B cell (primary cell): Measurements from ENCODE around the gene KCTD7. TPM values are rescaled to one million over a fixed set of nuclear protein-coding genes. Genes with fewer than 3 reads are reported as not detected.
"Not testable (repeated sequence)": the region's sequence is repeated elsewhere in the genome, so short reads cannot be mapped to it uniquely, and the experiment has no call there.

ENCODE experiments used
- ATAC-seq: fragments of 200-7000 bp; cut with Tn5 transposase; one replicate; pipeline ENCODE4 v1.10.0; 2021; ENCODE audit warnings: low read depth, mild to moderate bottlenecking, moderate number of reproducible peaks, moderate library complexity
- CTCF ChIA-PET: fragments of 350-600 bp; sonication (Branson Sonifier 250); formaldehyde crosslinking; loops from one replicate; lab custom pipeline; 2021; ENCODE audit warnings: antibody characterized with exemption, inconsistent platforms; lab: Charles Lee
- POLR2A ChIA-PET: fragments of 350-600 bp; sonication (Branson Sonifier 250); formaldehyde crosslinking; loops from one replicate; lab custom pipeline; 2021; ENCODE audit warnings: antibody characterized with exemption; lab: Charles Lee
- DNase-seq: peaks from one replicate; pipeline ENCODE4 v3.0.0; 2013
- H2AFZ ChIP-seq: 2 replicates; pipeline ENCODE4 v1.6.1; 2012; ENCODE audit warnings: mild to moderate bottlenecking, low read depth, low read length; ENCODE audit not compliant: insufficient read depth, poor library complexity, severe bottlenecking
- H3K27ac ChIP-seq, 2 donors: 1 replicate in 1 of 2; 2 replicates in 1 of 2; pipeline ENCODE4 v1.5.1; 2012 to 2013; ENCODE audit warnings: low read length in 2 of 2, mild to moderate bottlenecking in 2 of 2, moderate library complexity in 1 of 2
- H3K27me3 ChIP-seq, 4 experiments: fragments of 200-600 bp in 1 of 4; sonication (generic) in 1 of 4; replicated peaks in 1 of 4; 1 replicate in 2 of 4; 2 replicates in 2 of 4; pipeline versions ENCODE4 v1.6.1 to v1.7.0; 2013 to 2016; ENCODE audit warnings: low read length in 3 of 4, mild to moderate bottlenecking in 2 of 4, mixed read lengths in 1 of 4, moderate library complexity in 1 of 4; ENCODE audit not compliant: insufficient read depth in 4 of 4, control insufficient read depth in 3 of 4; ENCODE audit errors: control extremely low read depth in 1 of 4
- H3K36me3 ChIP-seq, 2 experiments: replicated peaks in 1 of 2; 1 replicate in 1 of 2; 2 replicates in 1 of 2; pipeline versions ENCODE4 v1.6.1 to v1.7.1; 2013; ENCODE audit warnings: low read length in 1 of 2; ENCODE audit not compliant: insufficient read depth in 2 of 2, control insufficient read depth in 1 of 2; ENCODE audit errors: control extremely low read depth in 1 of 2, extremely low read depth in 1 of 2
- H3K4me1 ChIP-seq, 2 donors: fragments of 200-600 bp in 1 of 2; sonication (generic) in 1 of 2; 1 replicate in 1 of 2; 2 replicates in 1 of 2; pipeline versions ENCODE4 v1.5.1 to v1.6.1; 2013 to 2017; ENCODE audit warnings: low read length in 2 of 2; ENCODE audit not compliant: control insufficient read depth in 2 of 2, insufficient read depth in 2 of 2
- H3K4me2 ChIP-seq: replicated peaks from 2 replicates; pipeline ENCODE3; 2012; ENCODE audit warnings: mild to moderate bottlenecking, low read depth, low read length; ENCODE audit not compliant: poor library complexity, severe bottlenecking
- H3K4me3 ChIP-seq, 5 experiments: fragments of 200-600 bp in 1 of 5; sonication (generic) in 1 of 5; 1 replicate in 3 of 5; 2 replicates in 2 of 5; pipeline versions ENCODE4 v1.5.1 to v1.7.0; 2011 to 2016; ENCODE audit warnings: low read length in 4 of 5, mild to moderate bottlenecking in 4 of 5, low read depth in 2 of 5, control low read depth in 1 of 5, moderate library complexity in 1 of 5; ENCODE audit not compliant: insufficient read depth in 1 of 5; ENCODE audit errors: control extremely low read depth in 1 of 5, extremely low read depth in 1 of 5
- H3K79me2 ChIP-seq: fragments of 200-600 bp; sonication (generic); one replicate; pipeline ENCODE4 v1.6.0; 2016; ENCODE audit warnings: low read length; ENCODE audit not compliant: control insufficient read depth, insufficient read depth
- H3K9ac ChIP-seq: fragments of 200-600 bp; sonication (generic); 2 replicates; pipeline ENCODE4 v1.6.1; 2017; ENCODE audit warnings: mild to moderate bottlenecking, low read length, moderate library complexity
- H3K9me3 ChIP-seq, 3 donors: one replicate each; pipeline versions ENCODE4 v1.6.1 to v1.7.1; 2013; ENCODE audit warnings: low read length in 2 of 3; ENCODE audit not compliant: control insufficient read depth in 2 of 3, insufficient read depth in 1 of 3; ENCODE audit errors: control extremely low read depth in 1 of 3
- H4K20me1 ChIP-seq: 2 replicates; pipeline ENCODE4 v1.6.0; 2012; ENCODE audit warnings: mild to moderate bottlenecking, low read length; ENCODE audit not compliant: insufficient read depth, control insufficient read depth, poor library complexity, severe bottlenecking
- H3K27ac Mint-ChIP-seq: one replicate; pipeline ENCODE4 v1.8.0; 2021; ENCODE audit warnings: mixed read lengths
- H3K27me3 Mint-ChIP-seq: one replicate; pipeline ENCODE4 v1.8.0; 2021; ENCODE audit warnings: mixed read lengths
- H3K4me1 Mint-ChIP-seq: one replicate; pipeline ENCODE4 v1.8.0; 2021; ENCODE audit warnings: mixed read lengths
- H3K4me3 Mint-ChIP-seq: one replicate; pipeline ENCODE4 v1.8.0; 2021; ENCODE audit warnings: mixed read lengths
- H3K9me3 Mint-ChIP-seq: one replicate; pipeline ENCODE4 v1.8.0; 2022; ENCODE audit warnings: mixed read lengths; ENCODE audit not compliant: insufficient read depth
- EZH2 ChIP-seq: IDR thresholded peaks from 2 replicates; pipeline ENCODE4 v1.6.1; 2012; ENCODE audit warnings: borderline replicate concordance, low read depth, mild to moderate bottlenecking, moderate library complexity, low read length; ENCODE audit not compliant: insufficient read depth, poor library complexity, severe bottlenecking
- WGBS: methylation state at CpG from one replicate; pipeline ENCODE4 v1.1.5; 2013; ENCODE audit warnings: missing lambda C conversion rate; ENCODE audit not compliant: insufficient coverage; 5-methylcytosine and 5-hydroxymethylcytosine counted together
- intact Hi-C: fragments of 100-400 bp; cut with micrococcal nuclease; formaldehyde crosslinking; loops from one replicate; pipeline ENCODE4 v1.10.0; 2022
- polyA plus RNA-seq: library from polyadenylated mRNA; depleted of rRNA; stranded (reverse); fragments of >200 nt; gene quantifications from 2 replicates; pipeline ENCODE4 v1.2.3, GENCODE V29; 2012
- total RNA-seq, 2 donors: library from RNA; stranded (reverse); fragments of 120-200 nt in 1 of 2; gene quantifications; 1 replicate in 1 of 2; 2 replicates in 1 of 2; pipeline versions ENCODE4 v1.2.3 to v1.2.4, GENCODE V29; 2013 to 2022
- TF ChIP-seq, protein P1 (sequence below): fragments of 200-600 bp; IDR thresholded peaks from one replicate; pipeline ENCODE4 v1.8.0; 2022; ENCODE audit warnings: antibody characterized with exemption, mild to moderate bottlenecking

The KCTD7 gene
- total and polyA plus RNA-seq, 2 donors (not counting 1 experiment from before 2014, with no cell fraction given), result 44.4 to 48.2 TPM

DNA sequence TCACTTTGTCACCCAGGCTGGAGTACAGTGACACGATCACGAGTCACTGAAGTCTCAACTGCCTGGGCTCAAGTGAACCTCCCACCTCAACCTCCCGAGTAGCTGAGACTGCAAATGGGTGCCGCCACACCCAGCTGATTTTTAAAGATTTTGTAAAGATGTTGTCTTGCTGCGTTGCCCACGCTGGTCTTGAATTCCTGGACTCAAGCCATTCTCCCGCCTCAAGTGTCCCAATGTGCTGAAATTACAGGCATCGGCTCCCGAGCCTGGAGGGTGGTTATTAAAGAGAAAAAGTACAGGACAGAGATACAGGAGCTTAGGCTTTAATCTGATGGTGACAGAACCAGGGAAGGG is 55.1 kb downstream of the KCTD7 start:
- ATAC-seq (no peak), DNase-seq (no peak)
- Mint-ChIP-seq H3K4me3 (peak overlapping the region; percentile 57), H3K9me3 (peaks cover 5% of the 10 kb centered on the region), H3K4me1 (peaks cover 32% of the 10 kb centered on the region), H3K27ac (no peak overlapping the region), H3K27me3 (no peaks in the 10 kb centered on the region)
- 98% methylated on average over 5 of the region's 9 CpGs for WGBS
- Histone ChIP-seq H4K20me1 (no peaks in the 10 kb centered on the region), H3K9ac (no peak overlapping the region), H3K36me3 (no peaks in the 10 kb centered on the region), H3K4me2 (no peak overlapping the region), H3K27ac (no peak overlapping the region), H3K4me1 (peaks cover 21 to 36% of the 10 kb centered on the region in 2 donors), H3K79me2 (peaks cover 76% of the 10 kb centered on the region), H3K4me3 (no peak overlapping the region), H2AFZ (no peak overlapping the region), H3K9me3 (peaks cover 0 to 4% (median 0%) of the 10 kb centered on the region in 3 donors), H3K27me3 (no peaks in the 10 kb centered on the region)
- ChIA-PET POLR2A (no interaction called here), CTCF (interaction anchor here (0.7 kb wide), 1 partner anchor 130 kb away, joined by 3 read pairs; no protein-coding TSS in a partner anchor)
- TF ChIP-seq, protein P1, sequence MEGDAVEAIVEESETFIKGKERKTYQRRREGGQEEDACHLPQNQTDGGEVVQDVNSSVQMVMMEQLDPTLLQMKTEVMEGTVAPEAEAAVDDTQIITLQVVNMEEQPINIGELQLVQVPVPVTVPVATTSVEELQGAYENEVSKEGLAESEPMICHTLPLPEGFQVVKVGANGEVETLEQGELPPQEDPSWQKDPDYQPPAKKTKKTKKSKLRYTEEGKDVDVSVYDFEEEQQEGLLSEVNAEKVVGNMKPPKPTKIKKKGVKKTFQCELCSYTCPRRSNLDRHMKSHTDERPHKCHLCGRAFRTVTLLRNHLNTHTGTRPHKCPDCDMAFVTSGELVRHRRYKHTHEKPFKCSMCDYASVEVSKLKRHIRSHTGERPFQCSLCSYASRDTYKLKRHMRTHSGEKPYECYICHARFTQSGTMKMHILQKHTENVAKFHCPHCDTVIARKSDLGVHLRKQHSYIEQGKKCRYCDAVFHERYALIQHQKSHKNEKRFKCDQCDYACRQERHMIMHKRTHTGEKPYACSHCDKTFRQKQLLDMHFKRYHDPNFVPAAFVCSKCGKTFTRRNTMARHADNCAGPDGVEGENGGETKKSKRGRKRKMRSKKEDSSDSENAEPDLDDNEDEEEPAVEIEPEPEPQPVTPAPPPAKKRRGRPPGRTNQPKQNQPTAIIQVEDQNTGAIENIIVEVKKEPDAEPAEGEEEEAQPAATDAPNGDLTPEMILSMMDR, result no peak
- TF ChIP-seq EZH2, result no peak
- intact Hi-C loops, result loop anchor here (2.0 kb wide), 2 partner anchors 161 to 191 kb away; no protein-coding TSS in a partner anchor

DNA sequence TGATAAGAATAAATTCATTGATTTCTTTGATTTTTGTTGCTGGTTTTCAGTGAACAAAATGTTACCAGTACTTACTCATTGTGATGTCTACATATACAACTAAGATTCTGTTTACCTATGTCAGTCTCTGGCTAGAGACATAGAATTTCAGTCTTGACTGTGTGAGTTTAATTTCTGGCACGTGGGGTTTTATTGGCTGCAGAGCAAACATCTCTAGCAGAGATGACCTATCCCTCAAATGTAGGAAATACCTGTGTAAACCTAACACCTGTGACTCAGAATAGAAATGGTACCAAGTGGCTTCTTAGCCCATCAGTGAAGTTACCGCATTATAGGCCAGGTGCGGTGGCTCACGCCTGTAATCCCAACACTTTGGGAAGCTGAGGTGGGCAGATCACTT is 57.0 kb downstream of the KCTD7 start:
- H3K27ac ChIP-seq, H2AFZ ChIP-seq, H3K36me3 ChIP-seq, H3K27me3 Mint-ChIP-seq, H3K4me2 ChIP-seq, H3K4me3 ChIP-seq, intact Hi-C loops, H3K9me3 ChIP-seq, H4K20me1 ChIP-seq, DNase-seq, POLR2A ChIA-PET, H3K4me3 Mint-ChIP-seq, H3K9me3 Mint-ChIP-seq, H3K27ac Mint-ChIP-seq, H3K27me3 ChIP-seq, H3K9ac ChIP-seq, ATAC-seq: not testable (repeated sequence)
- Histone ChIP-seq H3K79me2 (peaks cover 81% of the 10 kb centered on the region), H3K4me1 (peaks cover 14 to 18% of the 10 kb centered on the region in 2 donors)
- CTCF ChIA-PET, result interaction anchor here (1.5 kb wide), 1 partner anchor 128 kb away, joined by 7 read pairs; no protein-coding TSS in a partner anchor
- WGBS, result 98% methylated on average over 4 of the region's 4 CpGs
- peaks cover 19% of the 10 kb centered on the region for H3K4me1 Mint-ChIP-seq
